Stimulated activated CD4-positive, alpha-beta T cell treated with anti-CD3 and anti-CD28 coated beads, Interleukin-4, amount 100 ng/mL, for 48 hours (primary cell): ENCODE measurements around the gene HEMGN.
A peak's percentile ranks its signal among the peaks of the same experiment; 100 is the strongest.
"Not testable (repeated sequence)": the region's sequence is repeated elsewhere in the genome, so short reads cannot be mapped to it uniquely, and the experiment has no call there.

Source experiments
- DNase-seq, 2 donors: peaks; one replicate each; pipeline ENCODE4 v3.0.0-alpha.2; 2020; ENCODE audit warnings: low read depth in 2 of 2

The HEMGN gene, protein sequence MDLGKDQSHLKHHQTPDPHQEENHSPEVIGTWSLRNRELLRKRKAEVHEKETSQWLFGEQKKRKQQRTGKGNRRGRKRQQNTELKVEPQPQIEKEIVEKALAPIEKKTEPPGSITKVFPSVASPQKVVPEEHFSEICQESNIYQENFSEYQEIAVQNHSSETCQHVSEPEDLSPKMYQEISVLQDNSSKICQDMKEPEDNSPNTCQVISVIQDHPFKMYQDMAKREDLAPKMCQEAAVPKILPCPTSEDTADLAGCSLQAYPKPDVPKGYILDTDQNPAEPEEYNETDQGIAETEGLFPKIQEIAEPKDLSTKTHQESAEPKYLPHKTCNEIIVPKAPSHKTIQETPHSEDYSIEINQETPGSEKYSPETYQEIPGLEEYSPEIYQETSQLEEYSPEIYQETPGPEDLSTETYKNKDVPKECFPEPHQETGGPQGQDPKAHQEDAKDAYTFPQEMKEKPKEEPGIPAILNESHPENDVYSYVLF

GRCh38 chr9:97938081-97938644 lies at the start of gene HEMGN:
Gene HEMGN (minus strand): TSS chr9:97938172. CDS start chr9:97938136, 36 bp downstream.
- DNase-seq = no peak

- no peak for DNase-seq
Measured at GRCh38 chr9:97987487-97987886, 49.5 kb upstream of the HEMGN start.

- peak in 1 of 2 donors; percentile 33 for DNase-seq
Measured at GRCh38 chr9:97985058-97985861, 47.3 kb upstream of the HEMGN start.

DNA sequence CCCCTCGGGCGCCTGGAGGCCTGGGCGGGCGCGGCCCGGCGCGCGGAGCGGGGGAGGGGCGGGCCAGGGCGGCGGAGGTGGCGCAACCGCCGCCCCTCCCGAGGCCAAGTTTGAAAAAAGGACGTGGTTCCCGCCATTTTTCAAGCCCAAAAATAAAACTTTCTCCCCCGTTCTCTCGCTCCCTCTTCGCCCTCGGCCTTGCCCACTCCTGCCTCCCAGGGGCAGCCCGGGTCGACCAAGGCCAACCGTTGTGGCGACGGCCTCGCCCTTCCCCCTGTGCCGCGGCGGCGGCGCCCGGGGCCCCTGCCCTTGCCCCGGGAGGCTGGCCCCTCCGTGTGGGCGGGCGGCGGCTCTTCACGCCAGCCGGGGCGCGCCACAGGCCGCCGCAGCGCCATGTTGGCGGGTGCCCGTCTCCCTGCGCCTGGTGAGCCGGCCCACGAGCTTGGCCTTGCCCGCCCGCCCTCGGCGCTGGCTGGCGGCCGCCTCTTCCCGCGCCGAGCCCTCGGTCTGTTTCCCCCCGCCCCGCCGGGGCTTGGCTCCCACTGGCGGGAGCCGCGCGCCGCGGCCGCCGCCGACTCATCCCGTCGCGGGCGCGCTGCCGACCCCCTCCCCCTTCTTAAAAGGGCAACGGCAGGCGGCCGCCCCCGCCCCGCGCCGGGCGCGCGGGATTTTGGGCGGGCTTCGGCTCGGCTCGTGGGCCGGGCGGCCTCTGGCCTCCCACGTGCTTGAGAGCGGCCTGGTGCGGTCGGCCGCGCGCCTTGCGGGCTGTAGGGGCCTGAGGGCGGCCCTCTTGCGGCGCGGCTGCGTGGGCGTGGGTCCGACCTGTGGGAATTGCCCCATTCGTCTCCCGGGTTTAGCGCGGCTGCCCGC lies 46.5 kb upstream of the HEMGN start:
- DNase-seq = peak; percentile 73 to 79

GRCh38 chr9:97983589-97984187 lies 45.7 kb upstream of the HEMGN start:
- DNase-seq = peak; percentile 26 to 34

DNA sequence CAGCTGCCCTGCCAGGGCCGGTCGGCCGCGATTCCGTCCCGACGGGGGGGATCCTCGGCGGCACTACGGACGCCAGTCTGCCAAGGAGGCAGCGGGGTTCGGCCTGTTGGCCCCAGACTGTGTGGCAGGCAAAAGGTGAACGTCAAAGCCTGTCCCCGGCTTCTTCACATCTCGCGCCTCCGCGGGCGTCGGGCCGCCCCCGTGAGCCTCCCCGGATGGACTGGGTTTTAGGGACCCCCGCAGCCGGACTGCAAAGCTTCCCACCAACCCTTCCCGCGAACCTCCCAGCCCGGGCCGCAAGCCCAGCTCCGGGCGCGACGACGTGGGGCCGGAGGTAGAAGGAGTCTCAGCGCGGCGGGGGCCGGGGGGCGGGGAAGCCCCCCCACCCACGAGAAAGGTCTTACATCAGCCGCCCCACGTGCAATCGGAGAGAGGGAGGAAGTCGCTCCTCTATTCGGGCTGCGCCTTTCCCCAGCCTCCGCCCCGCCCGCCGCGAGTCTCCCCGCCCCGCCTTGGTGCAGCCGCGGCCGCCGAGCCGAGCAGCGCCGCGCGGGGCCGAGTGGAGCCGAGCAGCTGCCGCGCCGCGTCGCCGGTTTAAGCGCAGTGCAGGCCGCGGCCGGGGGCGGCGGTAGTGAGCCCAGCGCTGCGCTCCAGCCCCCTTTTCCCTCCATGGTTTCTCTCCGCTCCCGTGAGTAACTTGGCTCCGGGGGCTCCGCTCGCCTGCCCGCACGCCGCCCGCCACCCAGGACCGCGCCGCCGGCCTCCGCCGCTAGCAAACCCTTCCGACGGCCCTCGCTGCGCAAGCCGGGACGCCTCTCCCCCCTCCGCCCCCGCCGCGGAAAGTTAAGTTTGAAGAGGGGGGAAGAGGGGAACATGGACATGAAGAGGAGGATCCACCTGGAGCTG lies 45.0 kb upstream of the HEMGN start, which contains the start of gene ANP32B:
Gene ANP32B (plus strand): TSS at position 659 of the 906 bp plus-strand sequence. CDS start 215 bp downstream, at position 874.
- DNase-seq = peak; percentile 93 to 96

GRCh38 chr9:97981846-97982682 lies 44.1 kb upstream of the HEMGN start:
- no peak for DNase-seq

- no peak for DNase-seq
Measured at GRCh38 chr9:97980918-97981845, 43.2 kb upstream of the HEMGN start.

DNA sequence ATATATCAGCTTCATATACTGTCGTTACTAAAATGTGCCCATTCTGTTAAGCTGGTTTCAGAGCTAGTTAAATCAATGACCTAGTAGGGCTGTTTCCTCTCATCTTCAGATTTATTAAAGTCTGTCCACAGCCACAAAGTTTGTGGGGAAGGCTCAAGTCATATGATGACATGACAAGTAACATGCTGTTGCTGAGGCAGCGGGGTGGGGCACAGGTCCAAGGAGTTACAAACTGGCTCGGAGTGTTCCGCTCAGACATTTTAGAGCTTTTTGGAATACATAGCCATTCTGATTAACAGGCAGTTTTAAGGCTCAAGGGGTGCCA lies 42.5 kb upstream of the HEMGN start:
- no peak for DNase-seq

GRCh38 chr9:97979788-97980478 lies 42.0 kb upstream of the HEMGN start:
- DNase-seq = no peak

DNA sequence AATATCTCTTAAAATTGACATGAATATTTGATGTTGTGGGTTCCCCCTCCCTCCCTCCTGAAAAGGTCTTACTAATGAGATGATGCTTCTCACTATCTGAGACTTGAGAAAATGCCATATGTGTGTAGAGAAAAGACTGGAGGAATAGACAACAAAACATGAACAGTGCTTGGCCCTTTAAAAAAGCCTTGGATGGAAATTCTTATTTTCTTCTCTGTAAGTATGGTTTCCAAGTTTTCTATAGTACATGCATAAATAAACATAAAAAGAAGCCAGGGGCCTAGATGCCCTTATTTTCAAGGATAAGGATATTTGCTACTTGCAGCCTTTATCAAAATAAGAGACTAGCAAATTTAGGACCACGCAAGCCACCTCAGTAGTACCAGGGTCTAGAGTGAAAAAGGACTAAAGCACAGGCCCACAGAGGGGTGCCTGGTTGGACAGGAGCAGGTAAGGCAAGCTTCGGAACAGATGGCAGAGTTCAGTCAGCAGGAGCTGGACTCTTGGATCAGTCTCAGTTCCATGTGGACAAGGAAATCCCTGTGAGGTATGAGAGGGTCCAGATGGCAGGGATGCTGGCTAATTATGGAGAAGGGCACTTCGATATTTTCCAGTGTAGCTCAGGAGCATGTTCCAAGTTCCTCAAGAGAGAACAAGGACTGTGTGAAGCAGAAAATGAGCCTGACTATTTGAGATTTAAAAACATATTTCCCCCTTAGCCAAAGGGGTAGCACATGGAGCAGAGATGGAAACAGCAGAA lies 40.6 kb upstream of the HEMGN start:
- no peak for DNase-seq

DNA sequence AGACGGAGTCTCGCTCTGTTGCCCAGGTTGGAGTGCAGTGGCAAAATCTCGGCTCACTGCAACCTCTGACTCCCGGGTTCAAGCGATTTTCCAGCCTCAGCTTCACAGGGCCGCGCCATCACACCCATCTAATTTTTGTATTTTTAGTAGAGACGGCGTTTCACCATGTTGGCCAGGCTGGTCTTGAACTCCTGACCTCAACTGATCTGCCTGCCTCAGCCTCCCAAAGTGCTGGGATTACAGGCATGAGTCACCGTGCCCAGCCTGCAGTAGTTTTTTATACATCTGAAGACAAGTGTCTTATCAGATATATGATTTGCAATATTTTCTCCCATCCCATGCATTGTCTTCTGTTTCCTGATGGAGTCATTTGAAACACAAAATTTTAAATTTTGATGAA lies 38.7 kb upstream of the HEMGN start:
- not testable (repeated sequence) for DNase-seq

- DNase-seq = no peak
Measured at GRCh38 chr9:97975376-97975775, 37.4 kb upstream of the HEMGN start.

DNA sequence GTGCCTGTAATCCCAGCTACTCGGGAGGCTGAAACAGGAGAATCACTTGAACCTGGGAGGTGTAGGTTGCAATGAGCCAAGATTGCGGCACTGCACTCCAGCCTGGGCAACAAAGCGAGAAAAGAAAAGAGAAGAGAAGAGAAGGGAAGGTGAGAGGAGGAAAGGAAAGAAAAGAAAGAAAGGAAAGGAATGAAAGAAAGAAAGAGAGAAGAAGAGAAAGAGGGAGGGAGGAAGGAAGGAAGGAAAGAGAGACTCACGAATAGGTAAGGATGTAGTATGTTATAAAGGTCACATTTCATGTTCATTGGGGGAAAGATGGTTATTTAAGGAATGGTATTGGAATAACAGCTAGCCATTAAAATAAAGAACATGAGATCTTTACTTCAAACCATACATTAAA lies 34.8 kb upstream of the HEMGN start:
- DNase-seq = no peak

DNA sequence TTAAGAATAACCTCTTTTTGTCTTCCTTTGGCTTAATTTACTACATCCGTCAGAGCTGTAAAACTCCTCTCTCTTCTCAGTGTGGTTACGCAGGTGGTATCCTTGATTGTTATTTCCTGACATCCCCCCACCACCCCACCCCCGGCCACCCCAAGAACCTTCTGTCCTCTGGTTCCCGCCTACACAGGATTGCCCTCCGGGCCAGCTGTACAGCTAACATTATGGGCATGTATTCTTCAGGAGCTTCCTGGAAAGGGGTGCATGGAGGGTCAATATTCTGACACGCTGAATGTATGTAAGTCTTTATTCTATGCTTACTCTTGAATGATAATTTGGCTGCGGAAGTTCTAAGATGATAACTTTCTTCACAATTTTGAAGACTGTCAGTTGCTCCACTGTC lies 32.2 kb upstream of the HEMGN start:
- no peak for DNase-seq

- no peak for DNase-seq
Measured at GRCh38 chr9:97969014-97969413, 31.0 kb upstream of the HEMGN start.

- no peak for DNase-seq
Measured at GRCh38 chr9:97966493-97966892, 28.5 kb upstream of the HEMGN start.
